Body of pancreas (tissue), 4 donors: ENCODE measurements around the gene ABCC6.

ENCODE experiments used
- CTCF ChIP-seq, 7 experiments: fragments of 450-650 bp in 4 of 7; fragments of 200-600 bp in 3 of 7; sonication (generic) in 3 of 7; IDR thresholded peaks; one replicate each; pipeline ENCODE4 v1.5.1; 2016 to 2019; ENCODE audit warnings: antibody characterized with exemption in 7 of 7
- POLR2A ChIP-seq, 3 donors: fragments of 450-650 bp; IDR thresholded peaks; one replicate each; pipeline ENCODE4 v1.6.1; 2016; ENCODE audit warnings: antibody characterized with exemption in 3 of 3, mild to moderate bottlenecking in 2 of 3

GRCh38 chr16:16158741-16159374 is 64.4 kb downstream of the ABCC6 start:
- TF ChIP-seq CTCF (IDR thresholded peaks at IDR 0.05) (no peak), POLR2A (IDR thresholded peaks at IDR 0.05) (no peak)
